ENCODE results near the gene TYK2. TPM values are rescaled to one million over a fixed set of nuclear protein-coding genes. Genes with fewer than 3 reads are reported as not detected.
A peak's percentile ranks its signal among the peaks of the same experiment; 100 is the strongest.

Gene TYK2
- total and polyA plus RNA-seq, 2 experiments from 2014 or later = 126 to 142 TPM

DNA sequence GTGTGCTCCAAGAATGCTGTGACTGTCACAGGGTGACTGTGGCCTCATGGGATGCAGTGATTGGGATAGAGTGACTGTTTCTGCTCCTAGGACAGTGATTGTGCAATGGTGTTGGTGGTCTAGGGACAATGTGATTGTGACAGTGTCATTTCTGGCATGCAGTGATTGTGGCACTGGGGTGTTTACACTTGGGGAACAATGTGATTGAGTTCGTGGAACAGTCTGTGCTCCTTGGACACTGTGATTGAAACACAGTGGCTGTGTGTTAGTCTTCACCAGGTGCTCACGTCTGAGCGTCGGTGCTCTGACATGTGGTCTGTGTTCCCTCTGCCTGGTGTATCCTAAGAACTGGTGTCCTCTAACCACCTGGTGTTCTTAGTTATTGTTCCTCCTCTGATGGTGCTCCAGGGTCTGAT lies 41.7 kb upstream of the TYK2 start:
- Histone ChIP-seq H3K27me3 (peaks cover 99% of the 10 kb centered on the region), H3K36me3 (no peaks in the 10 kb centered on the region), H3K4me1 (ENCODE audit: low read depth) (peaks cover 15% of the 10 kb centered on the region), H3K27ac (no peak overlapping the region), H3K9me3 (ENCODE audit: low read depth) (no peaks in the 10 kb centered on the region), H3K4me3 (no peak overlapping the region)
- no peak for DNase-seq (ENCODE audit: low read depth in 1 of 2, low spot score in 1 of 2)
- TF ChIP-seq, protein P1, sequence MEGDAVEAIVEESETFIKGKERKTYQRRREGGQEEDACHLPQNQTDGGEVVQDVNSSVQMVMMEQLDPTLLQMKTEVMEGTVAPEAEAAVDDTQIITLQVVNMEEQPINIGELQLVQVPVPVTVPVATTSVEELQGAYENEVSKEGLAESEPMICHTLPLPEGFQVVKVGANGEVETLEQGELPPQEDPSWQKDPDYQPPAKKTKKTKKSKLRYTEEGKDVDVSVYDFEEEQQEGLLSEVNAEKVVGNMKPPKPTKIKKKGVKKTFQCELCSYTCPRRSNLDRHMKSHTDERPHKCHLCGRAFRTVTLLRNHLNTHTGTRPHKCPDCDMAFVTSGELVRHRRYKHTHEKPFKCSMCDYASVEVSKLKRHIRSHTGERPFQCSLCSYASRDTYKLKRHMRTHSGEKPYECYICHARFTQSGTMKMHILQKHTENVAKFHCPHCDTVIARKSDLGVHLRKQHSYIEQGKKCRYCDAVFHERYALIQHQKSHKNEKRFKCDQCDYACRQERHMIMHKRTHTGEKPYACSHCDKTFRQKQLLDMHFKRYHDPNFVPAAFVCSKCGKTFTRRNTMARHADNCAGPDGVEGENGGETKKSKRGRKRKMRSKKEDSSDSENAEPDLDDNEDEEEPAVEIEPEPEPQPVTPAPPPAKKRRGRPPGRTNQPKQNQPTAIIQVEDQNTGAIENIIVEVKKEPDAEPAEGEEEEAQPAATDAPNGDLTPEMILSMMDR (IDR thresholded peaks at IDR 0.05; ENCODE audit: low read depth, low read length) = no peak

- DNase-seq (ENCODE audit: low read depth in 1 of 2, low spot score in 1 of 2) = no peak
- no peaks in the 10 kb centered on the region for H3K36me3 ChIP-seq
- TF ChIP-seq, protein P1 (IDR thresholded peaks at IDR 0.05; ENCODE audit: low read depth, low read length) = no peak
- H3K27ac ChIP-seq = no peak overlapping the region
- peak overlapping the region; percentile 26 for H3K4me3 ChIP-seq
- no peaks in the 10 kb centered on the region for H3K9me3 ChIP-seq (ENCODE audit: low read depth)
- H3K4me1 ChIP-seq (ENCODE audit: low read depth) = peaks cover 15% of the 10 kb centered on the region
- peaks cover 94% of the 10 kb centered on the region for H3K27me3 ChIP-seq
Observed at GRCh38 chr19:10421240-10422045, 41.1 kb upstream of the TYK2 start.

DNA sequence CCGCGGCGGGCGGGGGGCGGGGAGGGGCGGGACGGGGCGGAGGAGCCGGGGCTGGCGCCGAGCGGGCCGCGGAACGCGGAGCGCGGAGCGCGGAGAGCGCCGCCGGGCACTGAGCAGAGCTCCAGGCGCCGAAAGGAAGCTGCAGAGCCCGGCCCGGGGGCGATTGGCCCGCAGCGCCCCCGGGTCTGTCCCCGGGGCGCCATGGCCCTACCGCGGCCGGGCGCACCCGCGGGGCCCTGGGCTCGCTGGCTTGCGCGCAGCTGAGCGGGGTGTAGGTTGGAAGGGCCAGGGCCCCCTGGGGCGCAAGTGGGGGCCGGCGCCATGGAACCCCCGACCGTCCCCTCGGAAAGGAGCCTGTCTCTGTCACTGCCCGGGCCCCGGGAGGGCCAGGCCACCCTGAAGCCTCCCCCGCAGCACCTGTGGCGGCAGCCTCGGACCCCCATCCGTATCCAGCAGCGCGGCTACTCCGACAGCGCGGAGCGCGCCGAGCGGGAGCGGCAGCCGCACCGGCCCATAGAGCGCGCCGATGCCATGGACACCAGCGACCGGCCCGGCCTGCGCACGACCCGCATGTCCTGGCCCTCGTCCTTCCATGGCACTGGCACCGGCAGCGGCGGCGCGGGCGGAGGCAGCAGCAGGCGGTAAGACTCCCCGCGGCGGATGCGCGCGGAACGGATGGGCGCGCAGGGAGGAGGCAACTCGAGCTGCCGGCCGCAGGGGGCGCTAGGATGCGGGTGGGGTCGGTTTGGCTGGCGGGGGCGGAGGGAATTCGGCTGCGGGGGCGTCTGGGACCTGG lies 40.3 kb upstream of the TYK2 start, which contains the start of gene PDE4A:
PDE4A (plus strand) TSS at position 95 of the 796 bp plus-strand sequence; CDS start at position 322, 227 bp downstream.
- Histone ChIP-seq H3K27me3 (peaks cover 88% of the 10 kb centered on the region), H3K4me3 (peak within 1 kb of the TSS; percentile 26), H3K4me1 (ENCODE audit: low read depth) (peaks cover 15% of the 10 kb centered on the region), H3K36me3 (no peaks in the 10 kb centered on the region), H3K27ac (no peak within 1 kb of the TSS), H3K9me3 (ENCODE audit: low read depth) (no peaks in the 10 kb centered on the region)
- peak; percentile 49 to 61 for DNase-seq (ENCODE audit: low read depth in 1 of 2, low spot score in 1 of 2)
- TF ChIP-seq, protein P1 (IDR thresholded peaks at IDR 0.05; ENCODE audit: low read depth, low read length) = peak; percentile 46

- Histone ChIP-seq H3K36me3 (no peaks in the 10 kb centered on the region), H3K27me3 (peaks cover 82% of the 10 kb centered on the region), H3K9me3 (ENCODE audit: low read depth) (no peaks in the 10 kb centered on the region), H3K27ac (no peak overlapping the region), H3K4me1 (ENCODE audit: low read depth) (peaks cover 15% of the 10 kb centered on the region), H3K4me3 (peak overlapping the region; percentile 26)
- peak; percentile 72 for DNase-seq (ENCODE audit: low read depth in 1 of 2, low spot score in 1 of 2)
- TF ChIP-seq, protein P1 (IDR thresholded peaks at IDR 0.05; ENCODE audit: low read depth, low read length) = no peak
Observed at GRCh38 chr19:10419646-10420443, 39.5 kb upstream of the TYK2 start.

DNA sequence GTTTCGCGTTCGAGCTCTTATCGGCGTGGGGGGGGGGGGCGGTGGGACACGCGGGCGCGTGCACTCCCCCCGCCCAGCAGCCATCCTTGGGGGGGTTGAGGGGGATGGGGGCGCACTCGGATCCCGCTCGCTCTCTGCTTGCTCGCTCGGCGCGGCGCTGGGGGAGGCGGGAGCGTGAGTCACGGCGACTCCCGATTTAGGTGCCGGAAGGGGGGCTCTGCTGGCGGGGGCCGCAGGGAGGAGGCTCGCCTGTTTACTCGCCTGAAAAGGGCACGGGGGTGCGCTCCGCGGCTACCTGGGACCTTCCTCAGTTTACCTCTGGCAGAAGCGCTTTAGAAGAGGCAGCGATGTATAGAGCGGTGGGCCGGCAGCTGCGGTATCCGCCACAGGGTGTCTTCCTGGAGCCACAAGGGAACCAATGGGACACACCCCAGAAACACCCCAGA lies 38.9 kb upstream of the TYK2 start:
- TF ChIP-seq, protein P1 (IDR thresholded peaks at IDR 0.05; ENCODE audit: low read depth, low read length) = no peak
- Histone ChIP-seq H3K27me3 (peaks cover 76% of the 10 kb centered on the region), H3K27ac (no peak overlapping the region), H3K9me3 (ENCODE audit: low read depth) (no peaks in the 10 kb centered on the region), H3K36me3 (no peaks in the 10 kb centered on the region), H3K4me1 (ENCODE audit: low read depth) (peaks cover 15% of the 10 kb centered on the region), H3K4me3 (peak overlapping the region; percentile 26)
- no peak for DNase-seq (ENCODE audit: low read depth in 1 of 2, low spot score in 1 of 2)
